ENCODE results near the gene HOOK1. TPM values are rescaled to one million over a fixed set of nuclear protein-coding genes. Genes with fewer than 3 reads are reported as not detected.

Gene HOOK1
- total and polyA plus RNA-seq, 8 donors, result 12.4 to 44.8 (median 29.6) TPM

- H3K27ac ChIP-seq, result no peak overlapping the region
- no peaks in the 10 kb centered on the region for H3K27me3 ChIP-seq
- no peaks in the 10 kb centered on the region for H3K4me1 ChIP-seq
- ATAC-seq (no peak), DNase-seq (no peak)
- no peak overlapping the region for H3K4me3 ChIP-seq
- intact Hi-C loops (cut with DNase I), result no loop called here
- TF ChIP-seq, protein P1, sequence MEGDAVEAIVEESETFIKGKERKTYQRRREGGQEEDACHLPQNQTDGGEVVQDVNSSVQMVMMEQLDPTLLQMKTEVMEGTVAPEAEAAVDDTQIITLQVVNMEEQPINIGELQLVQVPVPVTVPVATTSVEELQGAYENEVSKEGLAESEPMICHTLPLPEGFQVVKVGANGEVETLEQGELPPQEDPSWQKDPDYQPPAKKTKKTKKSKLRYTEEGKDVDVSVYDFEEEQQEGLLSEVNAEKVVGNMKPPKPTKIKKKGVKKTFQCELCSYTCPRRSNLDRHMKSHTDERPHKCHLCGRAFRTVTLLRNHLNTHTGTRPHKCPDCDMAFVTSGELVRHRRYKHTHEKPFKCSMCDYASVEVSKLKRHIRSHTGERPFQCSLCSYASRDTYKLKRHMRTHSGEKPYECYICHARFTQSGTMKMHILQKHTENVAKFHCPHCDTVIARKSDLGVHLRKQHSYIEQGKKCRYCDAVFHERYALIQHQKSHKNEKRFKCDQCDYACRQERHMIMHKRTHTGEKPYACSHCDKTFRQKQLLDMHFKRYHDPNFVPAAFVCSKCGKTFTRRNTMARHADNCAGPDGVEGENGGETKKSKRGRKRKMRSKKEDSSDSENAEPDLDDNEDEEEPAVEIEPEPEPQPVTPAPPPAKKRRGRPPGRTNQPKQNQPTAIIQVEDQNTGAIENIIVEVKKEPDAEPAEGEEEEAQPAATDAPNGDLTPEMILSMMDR (IDR thresholded peaks at IDR 0.05), result no peak
- no peaks in the 10 kb centered on the region for H3K36me3 ChIP-seq
- H3K9me3 ChIP-seq, result peaks cover 0 to 11% of the 10 kb centered on the region in 2 donors
Observed at GRCh38 chr1:59885160-59885832, 70.5 kb downstream of the HOOK1 start.

DNA sequence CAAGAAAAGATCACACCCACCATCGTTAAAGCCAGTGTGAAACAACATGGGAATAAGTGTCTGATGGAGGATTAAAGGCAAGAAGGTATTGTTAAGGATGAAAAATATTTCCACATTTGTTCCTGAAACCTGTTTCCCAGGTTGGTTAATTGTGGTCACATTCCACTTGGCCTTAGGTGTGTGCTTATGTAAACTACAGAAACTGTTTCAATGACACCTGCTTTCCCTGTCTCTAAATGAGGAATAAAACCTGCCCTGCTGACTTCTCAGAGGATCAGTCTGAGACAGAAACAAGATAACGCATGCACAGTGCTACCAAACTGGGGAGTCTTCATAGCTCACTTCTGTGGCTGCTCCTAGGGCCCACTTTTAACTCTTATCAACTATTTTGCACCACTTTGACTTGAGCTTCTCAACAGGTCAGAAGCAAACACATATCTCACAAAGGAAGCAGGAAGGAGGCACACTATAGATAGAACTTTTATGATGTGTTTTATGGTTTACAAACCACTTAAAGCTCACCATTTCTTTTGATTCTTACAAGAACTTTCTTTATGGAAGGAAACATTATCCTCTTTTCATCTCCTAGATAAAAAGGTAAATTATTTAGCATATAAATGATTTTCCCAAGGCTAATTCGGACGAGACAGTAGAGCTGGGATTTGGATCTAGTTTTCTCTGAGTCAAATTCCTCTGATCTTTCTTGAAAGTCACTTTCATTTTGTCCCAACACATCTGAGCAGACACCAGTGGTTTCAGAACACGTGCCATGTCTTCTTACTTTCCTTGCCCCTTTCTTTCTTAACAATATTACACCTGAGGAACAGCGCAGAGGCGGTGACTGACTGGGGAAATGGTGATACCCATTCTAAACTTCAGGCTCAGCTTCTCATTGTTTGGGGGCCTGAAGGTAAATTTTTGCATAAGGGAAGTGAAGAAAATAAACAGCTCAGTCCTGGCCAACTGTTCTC lies 78.4 kb downstream of the HOOK1 start:
- TF ChIP-seq, protein P1 (IDR thresholded peaks at IDR 0.05), result no peak
- Histone ChIP-seq H3K27me3 (no peaks in the 10 kb centered on the region), H3K36me3 (no peaks in the 10 kb centered on the region), H3K4me3 (no peak overlapping the region), H3K27ac (peak overlapping the region; percentile 43 to 79), H3K9me3 (peaks cover 0 to 11% of the 10 kb centered on the region in 2 donors), H3K4me1 (no peaks in the 10 kb centered on the region)
- intact Hi-C loops (cut with DNase I), result no loop called here
- peak; percentile 96 for ATAC-seq
- DNase-seq, result peak in 1 of 4 donors; percentile 68

- DNase-seq, result no peak
Observed at GRCh38 chr1:59897165-59897564, 82.4 kb downstream of the HOOK1 start.

GRCh38 chr1:59898927-59899326 lies 84.2 kb downstream of the HOOK1 start:
- ATAC-seq, result no peak
- no peaks in the 10 kb centered on the region for H3K9me3 ChIP-seq
- DNase-seq, result no peak
- H3K4me1 ChIP-seq, result no peaks in the 10 kb centered on the region
- no peaks in the 10 kb centered on the region for H3K27me3 ChIP-seq
- intact Hi-C loops (cut with DNase I), result no loop called here
- H3K36me3 ChIP-seq, result no peaks in the 10 kb centered on the region
- H3K4me3 ChIP-seq, result no peak overlapping the region
- TF ChIP-seq, protein P1 (IDR thresholded peaks at IDR 0.05), result no peak
- no peak overlapping the region for H3K27ac ChIP-seq

More at GRCh38 chr1:59897165-59897564, 82.4 kb downstream of the HOOK1 start:
- no peaks in the 10 kb centered on the region for H3K36me3 ChIP-seq
- H3K27me3 ChIP-seq, result no peaks in the 10 kb centered on the region
- no peak overlapping the region for H3K4me3 ChIP-seq
- TF ChIP-seq, protein P1 (IDR thresholded peaks at IDR 0.05), result no peak
- H3K27ac ChIP-seq, result no peak overlapping the region
- no peak for ATAC-seq
- H3K9me3 ChIP-seq, result no peaks in the 10 kb centered on the region
- no peaks in the 10 kb centered on the region for H3K4me1 ChIP-seq
- intact Hi-C loops (cut with DNase I), result no loop called here

DNA sequence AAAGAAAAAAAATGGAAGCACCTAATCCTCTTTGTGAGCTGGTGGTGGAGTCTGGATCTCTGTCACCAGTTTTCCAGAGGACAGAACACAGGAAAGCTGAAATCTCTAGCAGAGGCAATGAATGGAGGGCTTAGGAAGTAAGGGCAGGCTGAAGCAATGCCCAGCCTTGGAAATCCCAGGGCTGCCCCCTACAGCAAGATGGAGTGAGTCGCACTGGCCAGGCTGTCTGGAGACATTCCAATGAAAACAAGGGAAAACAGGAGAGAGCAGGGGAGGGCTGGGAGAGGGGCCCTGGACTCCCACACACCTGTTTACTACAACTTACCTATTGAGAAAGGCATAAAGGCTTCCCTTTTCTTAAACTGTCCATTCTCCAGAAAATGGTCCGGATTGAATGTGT lies 85.9 kb downstream of the HOOK1 start:
- Histone ChIP-seq H3K4me1 (no peaks in the 10 kb centered on the region), H3K27me3 (no peaks in the 10 kb centered on the region), H3K27ac (no peak overlapping the region), H3K4me3 (no peak overlapping the region), H3K9me3 (no peaks in the 10 kb centered on the region), H3K36me3 (no peaks in the 10 kb centered on the region)
- DNase-seq (no peak), ATAC-seq (no peak)
- intact Hi-C loops (cut with DNase I), result no loop called here
- TF ChIP-seq, protein P1 (IDR thresholded peaks at IDR 0.05), result no peak

All from left lung (tissue), 10 donors.